ENCODE results near the gene SPRY1.

Gene SPRY1

GRCh38 chr4:123406872-123407271 is 10.3 kb downstream of the SPRY1 start:
- Histone ChIP-seq H3K79me2 (ENCODE audit: insufficient read depth, low read length) (peaks cover 76% of the 10 kb centered on the region), H3K36me3 (ENCODE audit: insufficient read depth, low read length) (peaks cover 38% of the 10 kb centered on the region), H3K9ac (ENCODE audit: low read depth, low read length, poor library complexity, severe bottlenecking) (no peak overlapping the region), H3K27me3 (ENCODE audit: insufficient read depth, low read length, poor library complexity, severe bottlenecking) (no peaks in the 10 kb centered on the region), H3K4me3 (ENCODE audit: low read length, poor library complexity, severe bottlenecking) (peak overlapping the region; percentile 23), H3K4me1 (ENCODE audit: insufficient read depth, low read length, poor library complexity, severe bottlenecking) (peaks cover 59% of the 10 kb centered on the region), H4K20me1 (ENCODE audit: insufficient read depth, low read length, poor library complexity, severe bottlenecking) (peaks cover 59% of the 10 kb centered on the region), H3K9me2 (replicated peaks; ENCODE audit: low read depth, low read length) (no peaks in the 10 kb centered on the region), H2AFZ (ENCODE audit: low read length) (no peak overlapping the region), H3K9me3 (ENCODE audit: insufficient read depth, low read depth, low read length) (no peaks in the 10 kb centered on the region), H3F3A (ENCODE audit: low read depth) (peaks cover 6% of the 10 kb centered on the region), H3K4me2 (ENCODE audit: low read depth, low read length, poor library complexity, severe bottlenecking) (peak overlapping the region; percentile 89)
- no peak for TF ChIP-seq EZH2phosphoT487 (IDR thresholded peaks at IDR 0.05; ENCODE audit: borderline replicate concordance)
- no peak for TF ChIP-seq CTCF (conservative IDR thresholded peaks at IDR 0.05; ENCODE audit: low read length)

GRCh38 chr4:123408471-123409084 is 12.0 kb downstream of the SPRY1 start:
- H4K20me1 ChIP-seq (ENCODE audit: insufficient read depth, low read length, poor library complexity, severe bottlenecking): peaks cover 42% of the 10 kb centered on the region
- H3K9me3 ChIP-seq (ENCODE audit: insufficient read depth, low read depth, low read length): no peaks in the 10 kb centered on the region
- peak overlapping the region; percentile 6 for H3K4me2 ChIP-seq (ENCODE audit: low read depth, low read length, poor library complexity, severe bottlenecking)
- TF ChIP-seq CTCF (conservative IDR thresholded peaks at IDR 0.05; ENCODE audit: low read length) (no peak), EZH2phosphoT487 (IDR thresholded peaks at IDR 0.05; ENCODE audit: borderline replicate concordance) (no peak)
- H3K9me2 ChIP-seq (replicated peaks; ENCODE audit: low read depth, low read length): no peaks in the 10 kb centered on the region
- no peak overlapping the region for H3K9ac ChIP-seq (ENCODE audit: low read depth, low read length, poor library complexity, severe bottlenecking)
- no peaks in the 10 kb centered on the region for H3K27me3 ChIP-seq (ENCODE audit: insufficient read depth, low read length, poor library complexity, severe bottlenecking)
- H3K4me3 ChIP-seq (ENCODE audit: low read length, poor library complexity, severe bottlenecking): no peak overlapping the region
- H3K36me3 ChIP-seq (ENCODE audit: insufficient read depth, low read length): peaks cover 21% of the 10 kb centered on the region
- peaks cover 59% of the 10 kb centered on the region for H3K4me1 ChIP-seq (ENCODE audit: insufficient read depth, low read length, poor library complexity, severe bottlenecking)
- peaks cover 59% of the 10 kb centered on the region for H3K79me2 ChIP-seq (ENCODE audit: insufficient read depth, low read length)
- H3F3A ChIP-seq (ENCODE audit: low read depth): peaks cover 9% of the 10 kb centered on the region
- no peak overlapping the region for H2AFZ ChIP-seq (ENCODE audit: low read length)

GRCh38 chr4:123409334-123409733 is 12.7 kb downstream of the SPRY1 start:
- Histone ChIP-seq H3K79me2 (ENCODE audit: insufficient read depth, low read length) (peaks cover 52% of the 10 kb centered on the region), H3K9me2 (replicated peaks; ENCODE audit: low read depth, low read length) (no peaks in the 10 kb centered on the region), H3K9ac (ENCODE audit: low read depth, low read length, poor library complexity, severe bottlenecking) (no peak overlapping the region), H3K27me3 (ENCODE audit: insufficient read depth, low read length, poor library complexity, severe bottlenecking) (no peaks in the 10 kb centered on the region), H3K4me3 (ENCODE audit: low read length, poor library complexity, severe bottlenecking) (no peak overlapping the region), H3K9me3 (ENCODE audit: insufficient read depth, low read depth, low read length) (no peaks in the 10 kb centered on the region), H3F3A (ENCODE audit: low read depth) (peaks cover 9% of the 10 kb centered on the region), H4K20me1 (ENCODE audit: insufficient read depth, low read length, poor library complexity, severe bottlenecking) (peaks cover 34% of the 10 kb centered on the region), H2AFZ (ENCODE audit: low read length) (no peak overlapping the region), H3K4me1 (ENCODE audit: insufficient read depth, low read length, poor library complexity, severe bottlenecking) (peaks cover 55% of the 10 kb centered on the region), H3K4me2 (ENCODE audit: low read depth, low read length, poor library complexity, severe bottlenecking) (peak overlapping the region; percentile 30), H3K36me3 (ENCODE audit: insufficient read depth, low read length) (peaks cover 14% of the 10 kb centered on the region)
- TF ChIP-seq CTCF (conservative IDR thresholded peaks at IDR 0.05; ENCODE audit: low read length) (no peak), EZH2phosphoT487 (IDR thresholded peaks at IDR 0.05; ENCODE audit: borderline replicate concordance) (no peak)

Data from Loucy (cell line).